Hepatocyte (in vitro differentiated cells): ENCODE data around the gene REM1. TPM values are rescaled to one million over a fixed set of nuclear protein-coding genes. Genes with fewer than 3 reads are reported as not detected.

ENCODE experiments used
- DNase-seq: peaks from one replicate; pipeline ENCODE4 v3.0.0-alpha.2; 2016; ENCODE audit warnings: low spot score
- H2AFZ ChIP-seq: fragments of 200-600 bp; sonication (generic); 2 replicates; pipeline ENCODE4 v1.6.0; 2016; ENCODE audit warnings: antibody characterized with exemption, mild to moderate bottlenecking
- H3K27ac ChIP-seq: fragments of 200-600 bp; sonication (generic); 2 replicates; pipeline ENCODE4 v1.5.1; 2016; ENCODE audit warnings: mild to moderate bottlenecking
- H3K27me3 ChIP-seq: fragments of 200-600 bp; sonication (generic); 2 replicates; pipeline ENCODE4 v1.6.1; 2016
- H3K36me3 ChIP-seq: fragments of 200-600 bp; sonication (generic); replicated peaks from 2 replicates; pipeline ENCODE4 v1.5.1; 2016; ENCODE audit warnings: low read depth; ENCODE audit not compliant: insufficient read depth
- H3K4me1 ChIP-seq: fragments of 200-600 bp; sonication (generic); 2 replicates; pipeline ENCODE4 v1.5.1; 2016; ENCODE audit warnings: mild to moderate bottlenecking, moderate library complexity; ENCODE audit not compliant: insufficient read depth
- H3K4me2 ChIP-seq: fragments of 200-600 bp; sonication (generic); 2 replicates; pipeline ENCODE4 v1.6.0; 2016
- H3K4me3 ChIP-seq: fragments of 200-600 bp; sonication (generic); 2 replicates; pipeline ENCODE4 v1.5.1; 2016; ENCODE audit warnings: mild to moderate bottlenecking
- H3K79me2 ChIP-seq: fragments of 200-600 bp; sonication (generic); 2 replicates; pipeline ENCODE4 v1.6.0; 2017; ENCODE audit warnings: mild to moderate bottlenecking
- H3K9me2 ChIP-seq: fragments of 200-600 bp; sonication (generic); replicated peaks from 2 replicates; pipeline ENCODE4 v1.6.0; 2017; ENCODE audit warnings: mild to moderate bottlenecking; ENCODE audit not compliant: insufficient read depth
- H3K9me3 ChIP-seq: fragments of 200-600 bp; sonication (generic); 2 replicates; pipeline ENCODE4 v1.5.1; 2016; ENCODE audit warnings: low read depth, mild to moderate bottlenecking
- H4K20me1 ChIP-seq: fragments of 200-600 bp; sonication (generic); 2 replicates; pipeline ENCODE4 v1.6.0; 2016; ENCODE audit warnings: mild to moderate bottlenecking; ENCODE audit not compliant: insufficient read depth, poor library complexity, severe bottlenecking
- CTCF ChIP-seq: fragments of 200-600 bp; sonication (generic); IDR thresholded peaks from 2 replicates; pipeline ENCODE4 v1.5.1; 2016; ENCODE audit warnings: antibody characterized with exemption, mild to moderate bottlenecking; ENCODE audit not compliant: poor library complexity
- EZH2 ChIP-seq: fragments of 200-600 bp; sonication (generic); IDR thresholded peaks from 2 replicates; pipeline ENCODE4 v1.6.1; 2016; ENCODE audit warnings: antibody characterized with exemption, mild to moderate bottlenecking, borderline replicate concordance
- EZH2phosphoT487 ChIP-seq: fragments of 200-600 bp; sonication (generic); IDR thresholded peaks from one replicate; pipeline ENCODE4 v1.6.1; 2018; ENCODE audit warnings: antibody characterized with exemption, mild to moderate bottlenecking, low read depth, moderate library complexity; ENCODE audit not compliant: unreplicated experiment, severe bottlenecking
- WGBS: methylation state at CpG from one replicate; pipeline ENCODE4 v1.1.6; 2016; ENCODE audit warnings: low lambda C conversion rate; ENCODE audit errors: missing lambda C conversion rate; 5-methylcytosine and 5-hydroxymethylcytosine counted together
- polyA plus RNA-seq: library from polyadenylated mRNA; unstranded; fragments of >200 nt; fragmentation: Nextera tagmentation; extraction: Ambion mirVana; gene quantifications from 2 replicates; pipeline ENCODE4 v1.2.1, GENCODE V29; 2016
- total RNA-seq: library from RNA; depleted of rRNA; stranded (reverse); fragments of >200 nt; gene quantifications from 2 replicates; pipeline ENCODE4 v1.2.3, GENCODE V29; 2014

Gene REM1
- total and polyA plus RNA-seq, 2 experiments from 2014 or later: not detected

GRCh38 chr20:31472395-31473330 lies 2.4 kb upstream of the REM1 start:
- Histone ChIP-seq H3K4me1 (no peaks in the 10 kb centered on the region), H3K79me2 (no peaks in the 10 kb centered on the region), H4K20me1 (no peaks in the 10 kb centered on the region), H3K36me3 (no peaks in the 10 kb centered on the region), H3K9me3 (no peaks in the 10 kb centered on the region), H3K4me2 (no peak overlapping the region), H3K9me2 (no peaks in the 10 kb centered on the region), H3K27me3 (peaks cover 14% of the 10 kb centered on the region), H2AFZ (no peak overlapping the region), H3K27ac (no peak overlapping the region), H3K4me3 (no peak overlapping the region)
- 57% methylated on average over 7 of the region's 8 CpGs for WGBS
- TF ChIP-seq CTCF (no peak), EZH2phosphoT487 (no peak), EZH2 (no peak)
- DNase-seq: no peak

DNA sequence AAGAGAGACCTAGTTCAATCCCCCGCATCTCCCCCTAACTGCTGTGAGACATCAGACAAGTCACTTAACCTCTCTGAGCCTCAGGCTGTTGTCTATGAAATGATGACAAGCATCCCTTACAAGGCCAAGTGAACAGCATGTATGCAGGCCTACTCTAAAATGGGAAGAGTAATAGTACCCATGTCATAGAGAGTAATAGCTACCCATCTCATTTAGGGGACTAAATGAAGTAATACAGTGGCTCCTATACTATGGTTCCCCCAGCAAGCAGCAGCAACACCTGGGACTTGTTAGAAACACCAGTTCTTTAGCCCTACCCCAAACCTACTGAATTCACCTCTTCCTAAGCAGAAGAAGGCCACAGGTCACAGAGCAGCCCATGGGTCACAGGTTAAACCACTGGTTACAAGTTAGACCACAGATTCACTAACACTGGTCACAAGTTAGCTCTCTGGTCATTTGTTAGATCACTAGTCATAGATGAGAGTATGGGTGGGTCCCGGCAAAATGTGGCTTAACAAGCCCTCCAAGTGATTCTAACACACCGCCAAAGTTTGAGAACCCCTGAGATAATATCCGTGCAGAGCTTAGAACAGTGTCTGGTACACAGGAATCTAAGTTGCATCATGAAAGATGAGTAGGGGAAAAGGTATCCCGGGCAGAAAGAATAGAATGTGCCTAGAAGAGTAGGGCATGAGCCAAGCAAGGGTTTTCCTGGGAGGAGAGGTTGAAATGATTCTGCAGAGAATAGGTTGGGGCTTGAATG lies 1.6 kb upstream of the REM1 start:
- Histone ChIP-seq H2AFZ (no peak overlapping the region), H3K27ac (no peak overlapping the region), H4K20me1 (no peaks in the 10 kb centered on the region), H3K36me3 (no peaks in the 10 kb centered on the region), H3K4me2 (no peak overlapping the region), H3K9me3 (no peaks in the 10 kb centered on the region), H3K4me1 (no peaks in the 10 kb centered on the region), H3K27me3 (peaks cover 14% of the 10 kb centered on the region), H3K4me3 (no peak overlapping the region), H3K79me2 (no peaks in the 10 kb centered on the region), H3K9me2 (no peaks in the 10 kb centered on the region)
- 77% methylated on average over 5 of the region's 5 CpGs for WGBS
- DNase-seq: no peak
- TF ChIP-seq EZH2: no peak
- no peak for TF ChIP-seq EZH2phosphoT487
- TF ChIP-seq CTCF: no peak

- no peak for DNase-seq
- H3K4me2 ChIP-seq: no peak overlapping the region
- H4K20me1 ChIP-seq: no peaks in the 10 kb centered on the region
- no peaks in the 10 kb centered on the region for H3K9me3 ChIP-seq
- no peak overlapping the region for H2AFZ ChIP-seq
- H3K36me3 ChIP-seq: no peaks in the 10 kb centered on the region
- no peaks in the 10 kb centered on the region for H3K4me1 ChIP-seq
- 32% methylated on average over 2 of the region's 2 CpGs for WGBS
- H3K9me2 ChIP-seq: no peaks in the 10 kb centered on the region
- H3K27ac ChIP-seq: no peak overlapping the region
- H3K4me3 ChIP-seq: no peak overlapping the region
- TF ChIP-seq CTCF (no peak), EZH2phosphoT487 (no peak), EZH2 (no peak)
- H3K27me3 ChIP-seq: peaks cover 14% of the 10 kb centered on the region
- no peaks in the 10 kb centered on the region for H3K79me2 ChIP-seq
Measured at GRCh38 chr20:31474097-31474436, 1.0 kb upstream of the REM1 start.
